ENCODE results near the gene SLC35F4.

Gene SLC35F4

GRCh38 chr14:57848786-57849185 is 17.1 kb downstream of the SLC35F4 start:
- no peak for DNase-seq

DNA sequence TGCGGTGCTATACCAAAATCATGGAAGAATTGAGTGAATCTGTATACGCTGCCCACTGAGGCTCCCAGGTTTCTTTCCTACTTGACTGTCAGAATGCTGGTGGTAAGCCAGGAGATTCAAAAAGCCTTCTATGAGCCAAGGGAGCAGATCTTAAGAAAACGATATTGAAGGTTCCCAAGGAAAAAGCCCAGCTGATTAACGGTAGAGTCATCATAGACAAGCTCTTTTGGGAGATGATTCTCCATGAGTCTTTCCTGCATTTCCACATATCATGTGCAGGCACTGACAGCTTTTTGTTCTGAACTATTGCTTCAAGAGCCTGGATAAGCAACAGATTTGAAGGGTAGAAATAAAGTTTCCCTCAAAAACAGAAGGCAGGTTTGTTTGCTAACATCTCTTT is 17.5 kb downstream of the SLC35F4 start:
- DNase-seq: peak in 1 of 51 donors; percentile 4

- no peak for DNase-seq
These were observed 18.2 kb downstream of the SLC35F4 start for GRCh38 chr14:57847706-57848105.

- DNase-seq: no peak
These were observed 18.8 kb downstream of the SLC35F4 start for GRCh38 chr14:57847096-57847495.

- no peak for DNase-seq
These were observed 19.3 kb downstream of the SLC35F4 start for GRCh38 chr14:57846596-57846995.

- DNase-seq: no peak
These were observed 19.9 kb downstream of the SLC35F4 start for GRCh38 chr14:57845802-57846531.

- no peak for DNase-seq
These were observed 20.6 kb downstream of the SLC35F4 start for GRCh38 chr14:57845316-57845715.

DNA sequence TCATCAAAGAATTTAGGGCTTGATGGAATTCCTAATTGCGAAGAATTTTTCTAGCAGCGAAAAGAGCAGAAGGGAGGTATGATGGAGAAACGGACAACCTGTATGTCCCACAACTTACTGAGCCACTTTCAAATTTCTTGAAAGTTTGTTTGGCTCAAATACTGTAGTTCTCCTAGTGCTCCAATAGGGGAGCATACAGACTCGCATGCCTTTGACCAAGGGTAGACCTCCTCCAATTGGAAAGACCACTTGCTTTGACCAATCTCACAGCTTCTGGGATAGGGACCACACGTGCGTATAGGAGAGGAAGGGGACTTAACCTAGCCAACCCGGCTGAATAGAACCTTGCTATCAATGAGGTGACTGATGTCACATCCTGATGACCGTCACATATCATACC is 28.6 kb downstream of the SLC35F4 start:
- no peak for DNase-seq

DNA sequence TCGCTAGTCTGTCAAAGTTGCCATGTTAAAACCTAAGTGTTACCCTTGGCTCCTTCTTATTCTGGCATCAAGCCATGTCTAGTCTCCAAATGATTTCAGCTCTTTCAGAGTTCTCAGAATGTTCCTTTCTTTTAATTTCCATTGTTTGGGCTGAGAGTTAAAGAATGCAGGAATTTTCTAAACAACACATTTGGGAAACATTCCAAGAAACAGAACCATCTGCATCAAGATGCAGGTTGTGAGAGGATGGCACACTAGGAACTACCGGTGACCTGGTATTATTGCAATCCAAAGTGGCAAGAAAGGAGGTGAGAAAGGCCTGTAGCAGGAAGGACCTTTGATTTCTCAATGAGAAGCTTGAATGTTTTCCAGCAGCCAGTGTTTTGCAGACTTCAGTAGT is 30.1 kb downstream of the SLC35F4 start:
- DNase-seq: no peak

DNA sequence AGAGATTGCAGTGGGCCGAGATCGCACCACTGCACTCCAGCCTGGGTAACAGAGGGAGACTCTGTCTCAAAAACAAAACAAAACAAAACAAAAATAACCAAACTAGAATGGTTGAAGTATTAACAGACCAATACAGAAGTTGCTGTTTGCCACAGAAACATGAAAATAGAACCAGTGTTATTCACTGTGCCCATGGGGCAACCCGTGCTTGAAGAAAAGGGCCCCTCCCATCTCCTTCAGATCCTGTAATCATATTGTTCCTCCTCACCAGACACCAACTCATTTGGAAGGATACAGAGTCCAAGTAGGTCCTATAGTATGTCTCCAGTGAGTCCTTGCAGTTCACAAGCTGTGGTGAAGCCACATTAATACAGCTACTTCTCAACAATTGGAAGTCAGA is 30.9 kb downstream of the SLC35F4 start:
- no peak for DNase-seq

DNA sequence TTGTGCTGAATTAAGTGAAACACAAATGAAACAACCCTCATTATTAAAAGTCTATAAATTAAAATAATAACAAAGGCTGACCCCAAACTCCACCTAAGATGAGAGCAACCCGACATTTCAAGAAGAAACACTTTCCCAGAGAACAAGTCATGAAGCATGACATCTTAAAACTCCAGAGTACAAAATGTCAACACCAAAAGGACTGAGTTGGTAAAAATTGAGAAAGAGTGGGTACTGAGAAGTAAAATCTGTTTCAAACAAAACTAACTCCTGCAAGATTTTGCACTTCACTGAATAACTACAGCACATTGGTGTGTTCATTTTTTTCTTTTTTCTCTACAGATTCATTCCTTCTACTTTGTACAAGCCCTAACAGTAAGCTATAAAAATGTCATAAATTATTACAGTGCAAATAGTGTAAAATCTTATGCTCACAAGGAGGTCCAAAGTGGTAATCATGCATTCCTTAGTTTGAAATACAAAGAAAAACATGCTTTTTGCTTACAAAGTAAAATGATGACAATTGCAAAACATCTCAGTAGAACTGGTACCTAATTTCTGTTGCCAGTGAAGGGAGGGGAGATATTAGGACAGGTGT is 31.8 kb downstream of the SLC35F4 start:
- no peak for DNase-seq

GRCh38 chr14:57833323-57833722 is 32.6 kb downstream of the SLC35F4 start:
- peak in 5 of 51 donors; percentile 3 to 32 (median 6) for DNase-seq

- peak in 2 of 51 donors; percentile 0 to 9 for DNase-seq
These were observed 33.9 kb downstream of the SLC35F4 start for GRCh38 chr14:57831981-57832380.

- DNase-seq: no peak
These were observed 37.2 kb downstream of the SLC35F4 start for GRCh38 chr14:57828713-57829112.

DNA sequence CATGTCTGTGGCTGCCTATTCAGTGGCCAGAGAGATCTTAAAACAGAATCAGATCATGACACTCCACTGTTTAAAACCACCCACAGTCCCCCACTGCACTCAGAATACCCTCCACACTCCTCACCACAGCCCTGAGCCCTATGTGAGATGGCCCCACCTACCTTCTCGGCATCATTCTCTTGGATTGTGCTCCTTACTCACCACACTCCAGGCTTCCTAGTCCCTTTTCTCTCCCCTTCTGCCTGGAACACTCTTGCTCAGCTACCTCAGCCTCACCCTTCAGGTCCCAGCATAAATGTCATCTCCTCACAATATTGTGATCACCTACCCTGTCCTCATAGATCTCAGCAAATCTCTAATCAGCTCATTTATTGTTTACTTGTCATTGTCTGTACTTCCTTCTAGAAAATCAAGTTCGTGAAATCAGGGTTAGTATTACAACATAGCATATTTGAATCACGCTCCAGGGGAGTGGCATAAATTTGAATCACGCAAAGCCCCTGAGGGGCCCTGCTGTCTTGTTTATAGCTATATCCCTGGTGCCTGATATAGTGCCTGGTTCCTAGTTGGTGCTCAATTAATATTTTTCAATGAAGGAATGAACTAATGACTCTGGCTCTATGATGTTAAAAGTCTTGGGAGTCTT is 42.8 kb downstream of the SLC35F4 start:
- no peak for DNase-seq

DNA sequence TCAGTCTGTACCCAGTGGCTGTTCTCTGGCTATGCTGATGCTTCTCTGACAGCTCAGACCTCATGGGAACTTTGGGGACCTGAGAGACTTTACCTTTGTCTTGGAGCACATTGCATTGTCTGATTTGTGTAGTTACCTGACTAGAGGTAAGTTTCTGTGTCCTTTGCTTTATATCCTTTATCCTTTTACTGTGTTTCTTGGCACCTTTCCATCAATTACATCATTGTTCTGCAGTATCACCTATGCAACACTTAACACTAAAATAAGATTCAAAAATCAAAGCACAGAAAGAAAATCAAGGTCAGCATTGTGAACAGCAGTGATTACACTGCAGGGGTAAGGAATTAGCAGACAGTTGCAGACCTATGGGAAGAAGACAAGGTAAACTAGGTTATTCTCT is 43.8 kb downstream of the SLC35F4 start:
- DNase-seq: no peak

- DNase-seq: no peak
These were observed 45.3 kb downstream of the SLC35F4 start for GRCh38 chr14:57820581-57820980.

- no peak for DNase-seq
These were observed 47.4 kb downstream of the SLC35F4 start for GRCh38 chr14:57818511-57818910.

GRCh38 chr14:57816568-57817284 is 49.2 kb downstream of the SLC35F4 start:
- DNase-seq: no peak

GRCh38 chr14:57814726-57815125 is 51.2 kb downstream of the SLC35F4 start:
- DNase-seq: no peak

DNA sequence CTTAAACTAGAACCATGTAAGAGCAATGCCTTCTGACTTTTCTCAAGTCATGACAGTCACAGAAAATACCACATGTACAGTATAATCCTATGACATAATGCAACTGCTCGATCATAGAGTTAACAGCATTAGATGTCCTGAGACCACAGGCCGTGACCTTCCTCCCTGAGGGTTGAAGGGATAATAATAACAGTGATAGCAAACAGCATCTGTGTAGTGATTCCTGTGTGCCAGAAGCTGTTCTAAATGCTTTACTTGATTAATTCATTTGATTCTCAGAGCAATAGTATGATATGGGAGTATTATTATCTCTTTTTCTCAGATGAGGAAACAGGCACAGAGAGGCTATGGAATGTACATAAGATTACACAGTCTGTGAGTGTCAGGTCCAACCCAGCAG is 53.2 kb downstream of the SLC35F4 start:
- no peak for DNase-seq

DNA sequence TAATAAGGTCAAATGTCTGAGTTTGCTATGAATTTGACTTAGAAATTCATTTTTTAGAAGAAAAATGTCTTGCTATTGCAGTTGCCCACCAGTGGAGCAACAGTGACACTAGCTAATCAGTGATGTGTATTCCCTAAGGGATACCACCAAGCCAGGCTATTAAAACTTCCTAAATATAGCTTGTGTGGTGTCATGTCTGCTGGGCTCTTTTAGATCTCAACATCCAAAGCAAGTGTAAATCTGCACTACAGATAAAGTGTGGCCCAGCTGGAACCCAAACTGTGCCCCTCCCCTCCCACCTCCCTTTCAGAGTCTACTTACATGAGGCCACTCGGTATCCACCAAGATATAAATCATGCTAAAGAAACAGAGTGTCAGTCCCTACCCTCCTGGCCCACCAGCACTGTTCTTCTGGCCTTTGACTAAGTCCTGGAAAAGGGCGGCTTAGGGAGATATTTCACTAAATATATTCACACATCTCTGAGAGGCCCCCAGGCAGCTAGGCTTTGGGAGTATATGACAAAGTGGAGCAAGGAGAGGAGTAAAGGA is 53.8 kb downstream of the SLC35F4 start:
- DNase-seq: no peak
